ENCODE measurements around the gene PDZRN3.

Gene PDZRN3

DNA sequence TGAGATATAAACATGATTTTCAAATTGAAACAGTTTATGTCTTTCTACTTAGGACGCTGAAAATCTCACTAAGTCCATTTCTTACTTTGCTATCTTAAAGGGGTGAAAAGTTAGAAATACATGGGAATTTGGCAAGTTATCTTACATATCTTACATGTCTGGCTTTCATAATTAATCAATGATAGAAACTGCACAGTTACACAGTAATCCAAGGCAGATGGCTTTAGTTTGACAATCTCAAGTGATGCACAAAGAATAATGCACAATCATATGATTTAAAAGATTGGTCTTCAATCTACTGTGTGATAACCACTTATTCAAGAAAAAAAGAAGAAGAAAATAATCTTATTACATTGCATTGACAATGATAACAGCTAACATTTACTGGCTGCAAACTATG lies 14.2 kb downstream of the PDZRN3 start (continued):
- TF ChIP-seq, protein P1, sequence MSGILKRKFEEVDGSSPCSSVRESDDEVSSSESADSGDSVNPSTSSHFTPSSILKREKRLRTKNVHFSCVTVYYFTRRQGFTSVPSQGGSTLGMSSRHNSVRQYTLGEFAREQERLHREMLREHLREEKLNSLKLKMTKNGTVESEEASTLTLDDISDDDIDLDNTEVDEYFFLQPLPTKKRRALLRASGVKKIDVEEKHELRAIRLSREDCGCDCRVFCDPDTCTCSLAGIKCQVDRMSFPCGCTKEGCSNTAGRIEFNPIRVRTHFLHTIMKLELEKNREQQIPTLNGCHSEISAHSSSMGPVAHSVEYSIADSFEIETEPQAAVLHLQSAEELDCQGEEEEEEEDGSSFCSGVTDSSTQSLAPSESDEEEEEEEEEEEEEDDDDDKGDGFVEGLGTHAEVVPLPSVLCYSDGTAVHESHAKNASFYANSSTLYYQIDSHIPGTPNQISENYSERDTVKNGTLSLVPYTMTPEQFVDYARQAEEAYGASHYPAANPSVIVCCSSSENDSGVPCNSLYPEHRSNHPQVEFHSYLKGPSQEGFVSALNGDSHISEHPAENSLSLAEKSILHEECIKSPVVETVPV (CRISPR knock-in tag; IDR thresholded peaks at IDR 0.05) = no peak
- no peak for TF ChIP-seq ZC3H10 (CRISPR knock-in tag; IDR thresholded peaks at IDR 0.05)
- no peak for TF ChIP-seq GLIS3 (CRISPR knock-in tag; IDR thresholded peaks at IDR 0.05)
- TF ChIP-seq, protein P2, sequence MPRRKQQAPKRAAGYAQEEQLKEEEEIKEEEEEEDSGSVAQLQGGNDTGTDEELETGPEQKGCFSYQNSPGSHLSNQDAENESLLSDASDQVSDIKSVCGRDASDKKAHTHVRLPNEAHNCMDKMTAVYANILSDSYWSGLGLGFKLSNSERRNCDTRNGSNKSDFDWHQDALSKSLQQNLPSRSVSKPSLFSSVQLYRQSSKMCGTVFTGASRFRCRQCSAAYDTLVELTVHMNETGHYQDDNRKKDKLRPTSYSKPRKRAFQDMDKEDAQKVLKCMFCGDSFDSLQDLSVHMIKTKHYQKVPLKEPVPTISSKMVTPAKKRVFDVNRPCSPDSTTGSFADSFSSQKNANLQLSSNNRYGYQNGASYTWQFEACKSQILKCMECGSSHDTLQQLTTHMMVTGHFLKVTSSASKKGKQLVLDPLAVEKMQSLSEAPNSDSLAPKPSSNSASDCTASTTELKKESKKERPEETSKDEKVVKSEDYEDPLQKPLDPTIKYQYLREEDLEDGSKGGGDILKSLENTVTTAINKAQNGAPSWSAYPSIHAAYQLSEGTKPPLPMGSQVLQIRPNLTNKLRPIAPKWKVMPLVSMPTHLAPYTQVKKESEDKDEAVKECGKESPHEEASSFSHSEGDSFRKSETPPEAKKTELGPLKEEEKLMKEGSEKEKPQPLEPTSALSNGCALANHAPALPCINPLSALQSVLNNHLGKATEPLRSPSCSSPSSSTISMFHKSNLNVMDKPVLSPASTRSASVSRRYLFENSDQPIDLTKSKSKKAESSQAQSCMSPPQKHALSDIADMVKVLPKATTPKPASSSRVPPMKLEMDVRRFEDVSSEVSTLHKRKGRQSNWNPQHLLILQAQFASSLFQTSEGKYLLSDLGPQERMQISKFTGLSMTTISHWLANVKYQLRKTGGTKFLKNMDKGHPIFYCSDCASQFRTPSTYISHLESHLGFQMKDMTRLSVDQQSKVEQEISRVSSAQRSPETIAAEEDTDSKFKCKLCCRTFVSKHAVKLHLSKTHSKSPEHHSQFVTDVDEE (CRISPR knock-in tag; IDR thresholded peaks at IDR 0.05) = peak; percentile 92
- peak; percentile 87 for TF ChIP-seq TCF4 (CRISPR knock-in tag; IDR thresholded peaks at IDR 0.05; ENCODE audit: borderline replicate concordance)
- TF ChIP-seq ZNF8 (CRISPR knock-in tag; IDR thresholded peaks at IDR 0.05) = no peak
- TF ChIP-seq ESRRG (CRISPR knock-in tag; IDR thresholded peaks at IDR 0.05) = no peak
- no peak for TF ChIP-seq ZFP3 (CRISPR knock-in tag; IDR thresholded peaks at IDR 0.05)
- TF ChIP-seq ZNF565 (CRISPR knock-in tag; conservative IDR thresholded peaks at IDR 0.05; ENCODE audit: low read depth) = no peak
- TF ChIP-seq, protein P3, sequence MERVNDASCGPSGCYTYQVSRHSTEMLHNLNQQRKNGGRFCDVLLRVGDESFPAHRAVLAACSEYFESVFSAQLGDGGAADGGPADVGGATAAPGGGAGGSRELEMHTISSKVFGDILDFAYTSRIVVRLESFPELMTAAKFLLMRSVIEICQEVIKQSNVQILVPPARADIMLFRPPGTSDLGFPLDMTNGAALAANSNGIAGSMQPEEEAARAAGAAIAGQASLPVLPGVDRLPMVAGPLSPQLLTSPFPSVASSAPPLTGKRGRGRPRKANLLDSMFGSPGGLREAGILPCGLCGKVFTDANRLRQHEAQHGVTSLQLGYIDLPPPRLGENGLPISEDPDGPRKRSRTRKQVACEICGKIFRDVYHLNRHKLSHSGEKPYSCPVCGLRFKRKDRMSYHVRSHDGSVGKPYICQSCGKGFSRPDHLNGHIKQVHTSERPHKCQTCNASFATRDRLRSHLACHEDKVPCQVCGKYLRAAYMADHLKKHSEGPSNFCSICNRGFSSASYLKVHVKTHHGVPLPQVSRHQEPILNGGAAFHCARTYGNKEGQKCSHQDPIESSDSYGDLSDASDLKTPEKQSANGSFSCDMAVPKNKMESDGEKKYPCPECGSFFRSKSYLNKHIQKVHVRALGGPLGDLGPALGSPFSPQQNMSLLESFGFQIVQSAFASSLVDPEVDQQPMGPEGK (CRISPR knock-in tag; IDR thresholded peaks at IDR 0.05; ENCODE audit: borderline replicate concordance) = no peak

DNA sequence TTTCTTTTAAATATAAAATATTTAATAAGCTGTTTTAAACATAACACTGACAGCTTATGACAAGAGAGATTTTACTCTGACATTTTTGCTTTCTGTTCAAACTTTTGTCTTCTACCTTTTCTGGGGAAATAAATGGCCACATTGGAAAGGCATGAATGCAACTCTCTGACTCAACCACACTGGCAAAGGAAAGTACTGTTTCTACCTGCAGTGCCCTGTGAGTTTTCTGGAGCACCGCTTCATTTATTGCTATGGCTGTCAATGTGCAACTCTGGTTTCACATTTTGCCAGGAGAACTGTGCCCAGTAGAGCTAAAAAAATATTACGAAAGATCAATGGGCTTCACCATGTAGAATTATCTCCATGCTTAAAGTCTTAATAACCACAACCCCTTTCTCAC lies 15.1 kb downstream of the PDZRN3 start:
- no peak for ATAC-seq
- TF ChIP-seq, protein P2 (CRISPR knock-in tag; IDR thresholded peaks at IDR 0.05) = no peak
- TF ChIP-seq, protein P1 (CRISPR knock-in tag; IDR thresholded peaks at IDR 0.05) = no peak
- TF ChIP-seq BACH2 (CRISPR knock-in tag; IDR thresholded peaks at IDR 0.05; ENCODE audit: borderline replicate concordance) (no peak), SNAI2 (CRISPR knock-in tag; IDR thresholded peaks at IDR 0.05) (no peak), RARB (CRISPR knock-in tag; IDR thresholded peaks at IDR 0.05) (no peak), ISL1 (CRISPR knock-in tag; IDR thresholded peaks at IDR 0.05) (no peak), ZNF70 (CRISPR knock-in tag; IDR thresholded peaks at IDR 0.05) (no peak), CSDC2 (CRISPR knock-in tag; IDR thresholded peaks at IDR 0.05) (no peak), ARNTL (CRISPR knock-in tag; IDR thresholded peaks at IDR 0.05; ENCODE audit: borderline replicate concordance, low read depth) (no peak), ZC3H10 (CRISPR knock-in tag; IDR thresholded peaks at IDR 0.05) (no peak), ZFP30 (CRISPR knock-in tag; IDR thresholded peaks at IDR 0.05) (no peak)

DNA sequence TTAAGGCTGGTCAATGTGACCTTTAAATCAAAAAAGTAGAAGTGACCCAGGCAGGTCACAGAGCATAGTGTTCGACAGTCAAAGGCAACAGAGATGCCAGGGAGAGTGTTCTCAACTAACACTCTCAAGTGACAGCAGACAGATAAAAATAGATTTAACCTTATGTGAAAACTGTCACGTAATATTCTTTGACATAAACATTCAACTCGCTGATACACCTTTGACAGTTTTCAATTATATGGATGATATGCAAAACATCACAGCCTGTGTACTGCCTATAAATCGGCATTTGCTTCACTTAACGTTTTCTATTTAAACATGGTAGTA lies 15.5 kb downstream of the PDZRN3 start:
- TF ChIP-seq ZNF565 (CRISPR knock-in tag; conservative IDR thresholded peaks at IDR 0.05; ENCODE audit: low read depth) = no peak
- TF ChIP-seq CSDC2 (CRISPR knock-in tag; IDR thresholded peaks at IDR 0.05) = no peak
- TF ChIP-seq ZFP3 (CRISPR knock-in tag; IDR thresholded peaks at IDR 0.05) = no peak
- TF ChIP-seq PPARA (CRISPR knock-in tag; IDR thresholded peaks at IDR 0.05; ENCODE audit: borderline replicate concordance) = no peak
- no peak for TF ChIP-seq ARNTL (CRISPR knock-in tag; IDR thresholded peaks at IDR 0.05; ENCODE audit: borderline replicate concordance, low read depth)
- TF ChIP-seq ZC3H10 (CRISPR knock-in tag; IDR thresholded peaks at IDR 0.05) = no peak
- no peak for TF ChIP-seq ISL1 (CRISPR knock-in tag; IDR thresholded peaks at IDR 0.05)
- TF ChIP-seq, protein P2 (CRISPR knock-in tag; IDR thresholded peaks at IDR 0.05) = no peak
- TF ChIP-seq, protein P4, sequence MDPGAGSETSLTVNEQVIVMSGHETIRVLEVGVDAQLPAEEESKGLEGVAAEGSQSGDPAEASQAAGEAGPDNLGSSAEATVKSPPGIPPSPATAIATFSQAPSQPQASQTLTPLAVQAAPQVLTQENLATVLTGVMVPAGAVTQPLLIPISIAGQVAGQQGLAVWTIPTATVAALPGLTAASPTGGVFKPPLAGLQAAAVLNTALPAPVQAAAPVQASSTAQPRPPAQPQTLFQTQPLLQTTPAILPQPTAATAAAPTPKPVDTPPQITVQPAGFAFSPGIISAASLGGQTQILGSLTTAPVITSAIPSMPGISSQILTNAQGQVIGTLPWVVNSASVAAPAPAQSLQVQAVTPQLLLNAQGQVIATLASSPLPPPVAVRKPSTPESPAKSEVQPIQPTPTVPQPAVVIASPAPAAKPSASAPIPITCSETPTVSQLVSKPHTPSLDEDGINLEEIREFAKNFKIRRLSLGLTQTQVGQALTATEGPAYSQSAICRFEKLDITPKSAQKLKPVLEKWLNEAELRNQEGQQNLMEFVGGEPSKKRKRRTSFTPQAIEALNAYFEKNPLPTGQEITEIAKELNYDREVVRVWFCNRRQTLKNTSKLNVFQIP (CRISPR knock-in tag; IDR thresholded peaks at IDR 0.05; ENCODE audit: borderline replicate concordance, low read depth) = no peak
- TF ChIP-seq, protein P5, sequence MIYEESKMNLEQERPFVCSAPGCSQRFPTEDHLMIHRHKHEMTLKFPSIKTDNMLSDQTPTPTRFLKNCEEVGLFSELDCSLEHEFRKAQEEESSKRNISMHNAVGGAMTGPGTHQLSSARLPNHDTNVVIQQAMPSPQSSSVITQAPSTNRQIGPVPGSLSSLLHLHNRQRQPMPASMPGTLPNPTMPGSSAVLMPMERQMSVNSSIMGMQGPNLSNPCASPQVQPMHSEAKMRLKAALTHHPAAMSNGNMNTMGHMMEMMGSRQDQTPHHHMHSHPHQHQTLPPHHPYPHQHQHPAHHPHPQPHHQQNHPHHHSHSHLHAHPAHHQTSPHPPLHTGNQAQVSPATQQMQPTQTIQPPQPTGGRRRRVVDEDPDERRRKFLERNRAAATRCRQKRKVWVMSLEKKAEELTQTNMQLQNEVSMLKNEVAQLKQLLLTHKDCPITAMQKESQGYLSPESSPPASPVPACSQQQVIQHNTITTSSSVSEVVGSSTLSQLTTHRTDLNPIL (CRISPR knock-in tag; IDR thresholded peaks at IDR 0.05; ENCODE audit: low read depth) = no peak
- ATAC-seq = no peak
